ENCODE results near the gene LRRC26.

The LRRC26 gene

GRCh38 chr9:137214620-137215019 is 44.8 kb upstream of the LRRC26 start:
- ATAC-seq (ENCODE audit: insufficient read depth, low read depth), result no peak
- Histone ChIP-seq H3K9me3 (ENCODE audit: insufficient read depth, low read length, severe bottlenecking) (no peaks in the 10 kb centered on the region), H2AFZ (ENCODE audit: low read depth, low read length) (no peak overlapping the region), H3K27me3 (ENCODE audit: insufficient read depth, low read length, poor library complexity) (no peaks in the 10 kb centered on the region), H3K4me1 (ENCODE audit: insufficient read depth, low read length) (no peaks in the 10 kb centered on the region), H3K36me3 (ENCODE audit: insufficient read depth, low read length) (peaks cover 28% of the 10 kb centered on the region), H3K27ac (ENCODE audit: low read length) (no peak overlapping the region), H3K79me2 (ENCODE audit: insufficient read depth, low read length) (no peaks in the 10 kb centered on the region), H3K4me2 (ENCODE audit: insufficient read depth, low read length) (no peak overlapping the region), H3K9ac (ENCODE audit: low read depth, low read length) (no peak overlapping the region), H4K20me1 (ENCODE audit: insufficient read depth, low read length) (peaks cover 3% of the 10 kb centered on the region; the same call in 1 of the 2 replicates), H3K4me3 (ENCODE audit: low read depth in 1 of 2, low read length in 2 of 2) (no peak overlapping the region)
- TF ChIP-seq CTCF (IDR thresholded peaks at IDR 0.05; ENCODE audit: borderline replicate concordance, extremely low read depth, low read length, poor library complexity, severe bottlenecking) (no peak), EZH2 (IDR thresholded peaks at IDR 0.05; ENCODE audit: borderline replicate concordance, low read depth, low read length, severe bottlenecking) (no peak)
- no peak for DNase-seq

GRCh38 chr9:137213160-137214060 is 43.6 kb upstream of the LRRC26 start:
- Histone ChIP-seq H3K27ac (ENCODE audit: low read length) (no peak overlapping the region), H3K4me2 (ENCODE audit: insufficient read depth, low read length) (no peak overlapping the region), H4K20me1 (ENCODE audit: insufficient read depth, low read length) (peaks cover 3% of the 10 kb centered on the region; the same call in 1 of the 2 replicates), H3K36me3 (ENCODE audit: insufficient read depth, low read length) (peaks cover 36% of the 10 kb centered on the region), H3K79me2 (ENCODE audit: insufficient read depth, low read length) (no peaks in the 10 kb centered on the region), H3K4me3 (ENCODE audit: low read depth in 1 of 2, low read length in 2 of 2) (no peak overlapping the region), H2AFZ (ENCODE audit: low read depth, low read length) (no peak overlapping the region), H3K4me1 (ENCODE audit: insufficient read depth, low read length) (no peaks in the 10 kb centered on the region), H3K9ac (ENCODE audit: low read depth, low read length) (no peak overlapping the region), H3K27me3 (ENCODE audit: insufficient read depth, low read length, poor library complexity) (no peaks in the 10 kb centered on the region), H3K9me3 (ENCODE audit: insufficient read depth, low read length, severe bottlenecking) (no peaks in the 10 kb centered on the region)
- TF ChIP-seq EZH2 (IDR thresholded peaks at IDR 0.05; ENCODE audit: borderline replicate concordance, low read depth, low read length, severe bottlenecking) (no peak), CTCF (IDR thresholded peaks at IDR 0.05; ENCODE audit: borderline replicate concordance, extremely low read depth, low read length, poor library complexity, severe bottlenecking) (peak; percentile 22)
- ATAC-seq (ENCODE audit: insufficient read depth, low read depth) (no peak), DNase-seq (no peak)

- Histone ChIP-seq H2AFZ (ENCODE audit: low read depth, low read length) (no peak overlapping the region), H4K20me1 (ENCODE audit: insufficient read depth, low read length) (peaks cover 4% of the 10 kb centered on the region; the same call in 1 of the 2 replicates), H3K4me1 (ENCODE audit: insufficient read depth, low read length) (peaks cover 2% of the 10 kb centered on the region), H3K79me2 (ENCODE audit: insufficient read depth, low read length) (peaks cover 3% of the 10 kb centered on the region), H3K4me3 (ENCODE audit: low read depth in 1 of 2, low read length in 2 of 2) (no peak overlapping the region), H3K27me3 (ENCODE audit: insufficient read depth, low read length, poor library complexity) (no peaks in the 10 kb centered on the region), H3K9ac (ENCODE audit: low read depth, low read length) (no peak overlapping the region), H3K9me3 (ENCODE audit: insufficient read depth, low read length, severe bottlenecking) (no peaks in the 10 kb centered on the region), H3K4me2 (ENCODE audit: insufficient read depth, low read length) (no peak overlapping the region), H3K36me3 (ENCODE audit: insufficient read depth, low read length) (peaks cover 37% of the 10 kb centered on the region), H3K27ac (ENCODE audit: low read length) (no peak overlapping the region)
- no peak for DNase-seq
- TF ChIP-seq CTCF (IDR thresholded peaks at IDR 0.05; ENCODE audit: borderline replicate concordance, extremely low read depth, low read length, poor library complexity, severe bottlenecking), result peak; percentile 33
- TF ChIP-seq EZH2 (IDR thresholded peaks at IDR 0.05; ENCODE audit: borderline replicate concordance, low read depth, low read length, severe bottlenecking), result no peak
- ATAC-seq (ENCODE audit: insufficient read depth, low read depth), result peak; percentile 41; the same call in 1 of the 3 replicates
Observed at GRCh38 chr9:137212520-137212919, 42.7 kb upstream of the LRRC26 start.
